Measurements from ENCODE around the gene SAP30L. TPM values are rescaled to one million over a fixed set of nuclear protein-coding genes. Genes with fewer than 3 reads are reported as not detected.

Gene SAP30L
- total and polyA plus RNA-seq, 2 experiments from 2014 or later: 21.4 to 29.3 TPM

DNA sequence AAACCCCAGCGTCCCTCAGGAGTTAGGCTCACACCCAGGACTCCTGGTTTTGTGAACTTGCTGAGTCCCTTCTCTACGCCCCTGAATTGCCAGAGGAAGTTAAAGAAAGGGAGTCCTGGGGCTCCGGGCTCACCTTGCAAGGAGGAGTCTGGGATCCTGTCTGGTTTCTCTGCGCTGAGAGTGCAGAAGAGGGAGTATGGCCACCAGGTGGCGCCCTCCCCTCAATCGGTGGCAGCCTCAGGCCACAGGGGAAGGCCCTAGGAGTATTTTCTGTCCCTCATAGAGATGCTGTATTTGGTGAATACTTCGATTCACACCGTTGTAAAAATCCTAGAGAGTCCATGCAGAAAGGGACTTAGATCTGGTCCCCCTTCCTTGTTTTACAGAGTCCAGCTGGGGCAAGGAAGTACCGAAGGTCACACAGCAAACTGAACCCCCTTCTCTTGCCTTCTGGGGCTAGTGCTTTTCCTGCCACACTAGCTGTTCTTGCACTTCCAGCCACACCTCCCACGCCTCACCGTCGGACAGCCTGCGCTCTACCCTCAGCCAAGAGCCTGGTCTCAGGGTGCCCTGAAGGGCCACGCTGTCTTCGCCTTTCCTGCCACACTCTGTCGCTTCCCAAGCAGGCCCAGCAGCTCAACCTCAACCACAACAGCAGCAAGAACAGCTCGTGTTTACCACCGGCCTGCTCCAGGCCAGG, 22.0 kb downstream of the SAP30L start:
- peaks cover 52% of the 10 kb centered on the region for H3K27me3 Mint-ChIP-seq (ENCODE audit: insufficient read depth, low read depth, poor library complexity)
- DNase-seq (ENCODE audit: low spot score): peak; percentile 90

DNA sequence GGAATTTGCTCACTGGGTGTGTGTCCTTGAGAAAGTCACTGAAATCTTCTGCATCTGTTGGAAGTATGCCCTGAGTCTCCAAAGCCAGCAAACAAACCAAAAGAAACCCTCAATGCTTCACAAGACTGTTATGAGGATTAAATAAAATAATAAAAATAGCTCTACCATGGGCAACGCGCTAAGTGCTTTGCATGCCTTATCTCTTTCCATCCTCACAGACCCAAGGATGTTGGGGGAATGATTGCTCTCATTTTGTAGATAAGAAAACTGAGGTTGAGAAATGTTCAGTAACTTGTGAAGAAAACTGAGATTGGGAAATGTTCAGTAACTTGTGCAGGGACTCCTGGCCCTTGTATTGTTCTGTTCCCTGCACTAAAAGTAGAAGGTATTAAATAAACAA, 24.3 kb downstream of the SAP30L start:
- Histone ChIP-seq H3K27ac (ENCODE audit: low read depth) (no peak overlapping the region), H4K20me1 (replicated peaks; ENCODE audit: insufficient read depth) (peaks cover 10% of the 10 kb centered on the region), H3K4me1 (ENCODE audit: insufficient read depth) (peaks cover 43% of the 10 kb centered on the region), H3K79me2 (replicated peaks; ENCODE audit: insufficient read depth) (no peaks in the 10 kb centered on the region), H2AFZ (no peak overlapping the region), H3K9me2 (ENCODE audit: insufficient read depth) (no peaks in the 10 kb centered on the region), H3K4me3 (no peak overlapping the region), H3K4me2 (no peak overlapping the region), H3K36me3 (ENCODE audit: insufficient read depth) (no peaks in the 10 kb centered on the region), H3K27me3 (ENCODE audit: insufficient read depth) (peaks cover 89% of the 10 kb centered on the region), H3F3A (replicated peaks; ENCODE audit: low read depth) (peaks cover 5% of the 10 kb centered on the region; the same call in 1 of the 2 replicates)
- ATAC-seq: no peak
- H3K4me1 Mint-ChIP-seq: peaks cover 36% of the 10 kb centered on the region
- H3K27ac Mint-ChIP-seq: no peak overlapping the region
- H3K36me3 Mint-ChIP-seq (ENCODE audit: low read depth): no peaks in the 10 kb centered on the region; the same call in 2 of the 3 replicates
- no peak overlapping the region for H3K4me3 Mint-ChIP-seq
- DNase-seq (ENCODE audit: low spot score): no peak
- H3K9me3 Mint-ChIP-seq: 0 out of 3 replicates have a peak, but pooled peaks cover 4% of the 10 kb centered on the region
- TF ChIP-seq EZH2phosphoT487 (IDR thresholded peaks at IDR 0.05; ENCODE audit: unreplicated experiment): no peak
- no peak for TF ChIP-seq ZNF331 (CRISPR knock-in tag; IDR thresholded peaks at IDR 0.05; ENCODE audit: low read depth)
- TF ChIP-seq, protein P1, sequence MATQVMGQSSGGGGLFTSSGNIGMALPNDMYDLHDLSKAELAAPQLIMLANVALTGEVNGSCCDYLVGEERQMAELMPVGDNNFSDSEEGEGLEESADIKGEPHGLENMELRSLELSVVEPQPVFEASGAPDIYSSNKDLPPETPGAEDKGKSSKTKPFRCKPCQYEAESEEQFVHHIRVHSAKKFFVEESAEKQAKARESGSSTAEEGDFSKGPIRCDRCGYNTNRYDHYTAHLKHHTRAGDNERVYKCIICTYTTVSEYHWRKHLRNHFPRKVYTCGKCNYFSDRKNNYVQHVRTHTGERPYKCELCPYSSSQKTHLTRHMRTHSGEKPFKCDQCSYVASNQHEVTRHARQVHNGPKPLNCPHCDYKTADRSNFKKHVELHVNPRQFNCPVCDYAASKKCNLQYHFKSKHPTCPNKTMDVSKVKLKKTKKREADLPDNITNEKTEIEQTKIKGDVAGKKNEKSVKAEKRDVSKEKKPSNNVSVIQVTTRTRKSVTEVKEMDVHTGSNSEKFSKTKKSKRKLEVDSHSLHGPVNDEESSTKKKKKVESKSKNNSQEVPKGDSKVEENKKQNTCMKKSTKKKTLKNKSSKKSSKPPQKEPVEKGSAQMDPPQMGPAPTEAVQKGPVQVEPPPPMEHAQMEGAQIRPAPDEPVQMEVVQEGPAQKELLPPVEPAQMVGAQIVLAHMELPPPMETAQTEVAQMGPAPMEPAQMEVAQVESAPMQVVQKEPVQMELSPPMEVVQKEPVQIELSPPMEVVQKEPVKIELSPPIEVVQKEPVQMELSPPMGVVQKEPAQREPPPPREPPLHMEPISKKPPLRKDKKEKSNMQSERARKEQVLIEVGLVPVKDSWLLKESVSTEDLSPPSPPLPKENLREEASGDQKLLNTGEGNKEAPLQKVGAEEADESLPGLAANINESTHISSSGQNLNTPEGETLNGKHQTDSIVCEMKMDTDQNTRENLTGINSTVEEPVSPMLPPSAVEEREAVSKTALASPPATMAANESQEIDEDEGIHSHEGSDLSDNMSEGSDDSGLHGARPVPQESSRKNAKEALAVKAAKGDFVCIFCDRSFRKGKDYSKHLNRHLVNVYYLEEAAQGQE (IDR thresholded peaks at IDR 0.05; ENCODE audit: unreplicated experiment): no peak
- TF ChIP-seq, protein P2, sequence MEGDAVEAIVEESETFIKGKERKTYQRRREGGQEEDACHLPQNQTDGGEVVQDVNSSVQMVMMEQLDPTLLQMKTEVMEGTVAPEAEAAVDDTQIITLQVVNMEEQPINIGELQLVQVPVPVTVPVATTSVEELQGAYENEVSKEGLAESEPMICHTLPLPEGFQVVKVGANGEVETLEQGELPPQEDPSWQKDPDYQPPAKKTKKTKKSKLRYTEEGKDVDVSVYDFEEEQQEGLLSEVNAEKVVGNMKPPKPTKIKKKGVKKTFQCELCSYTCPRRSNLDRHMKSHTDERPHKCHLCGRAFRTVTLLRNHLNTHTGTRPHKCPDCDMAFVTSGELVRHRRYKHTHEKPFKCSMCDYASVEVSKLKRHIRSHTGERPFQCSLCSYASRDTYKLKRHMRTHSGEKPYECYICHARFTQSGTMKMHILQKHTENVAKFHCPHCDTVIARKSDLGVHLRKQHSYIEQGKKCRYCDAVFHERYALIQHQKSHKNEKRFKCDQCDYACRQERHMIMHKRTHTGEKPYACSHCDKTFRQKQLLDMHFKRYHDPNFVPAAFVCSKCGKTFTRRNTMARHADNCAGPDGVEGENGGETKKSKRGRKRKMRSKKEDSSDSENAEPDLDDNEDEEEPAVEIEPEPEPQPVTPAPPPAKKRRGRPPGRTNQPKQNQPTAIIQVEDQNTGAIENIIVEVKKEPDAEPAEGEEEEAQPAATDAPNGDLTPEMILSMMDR (conservative IDR thresholded peaks at IDR 0.05; ENCODE audit: low read depth in 2 of 2): no peak
- TF ChIP-seq ZNF114 (CRISPR knock-in tag; IDR thresholded peaks at IDR 0.05): no peak
- no peak for TF ChIP-seq POLR2AphosphoS5 (IDR thresholded peaks at IDR 0.05; ENCODE audit: low read depth)
- peaks cover 76% of the 10 kb centered on the region for H3K27me3 Mint-ChIP-seq (ENCODE audit: insufficient read depth, low read depth, poor library complexity)

More for the DNA sequence above, 22.0 kb downstream of the SAP30L start:
- Mint-ChIP-seq H3K27ac (no peak overlapping the region), H3K9me3 (no peaks in the 10 kb centered on the region), H3K4me3 (no peak overlapping the region), H3K4me1 (peaks cover 15% of the 10 kb centered on the region), H3K36me3 (ENCODE audit: low read depth) (no peaks in the 10 kb centered on the region)
- H3K4me2 ChIP-seq: peak overlapping the region; percentile 40; the same call in 1 of the 2 replicates
- ATAC-seq: peak; percentile 97
- H3K4me3 ChIP-seq: no peak overlapping the region
- no peak for TF ChIP-seq CREB1 (CRISPR knock-in tag; IDR thresholded peaks at IDR 0.05; ENCODE audit: low read depth)
- TF ChIP-seq, protein P2 (conservative IDR thresholded peaks at IDR 0.05; ENCODE audit: low read depth in 2 of 2): peak; percentile 95 to 97
- H3K27ac ChIP-seq (ENCODE audit: low read depth): no peak overlapping the region
- H2AFZ ChIP-seq: peak overlapping the region; percentile 83
- no peaks in the 10 kb centered on the region for H3K79me2 ChIP-seq (replicated peaks; ENCODE audit: insufficient read depth)
- H4K20me1 ChIP-seq (replicated peaks; ENCODE audit: insufficient read depth): peaks cover 6% of the 10 kb centered on the region; the same call in 1 of the 2 replicates
- H3K4me1 ChIP-seq (ENCODE audit: insufficient read depth): peaks cover 23% of the 10 kb centered on the region
- H3K27me3 ChIP-seq (ENCODE audit: insufficient read depth): peaks cover 69% of the 10 kb centered on the region
- H3K36me3 ChIP-seq (ENCODE audit: insufficient read depth): no peaks in the 10 kb centered on the region
- peaks cover 3% of the 10 kb centered on the region; the same call in 1 of the 2 replicates for H3F3A ChIP-seq (replicated peaks; ENCODE audit: low read depth)
- no peaks in the 10 kb centered on the region for H3K9me2 ChIP-seq (ENCODE audit: insufficient read depth)
